Bronchial epithelial cell (primary cell): ENCODE results near the gene SF3B5. TPM values are rescaled to one million over a fixed set of nuclear protein-coding genes. Genes with fewer than 3 reads are reported as not detected.
"Not testable (repeated sequence)": the region's sequence is repeated elsewhere in the genome, so short reads cannot be mapped to it uniquely, and the experiment has no call there.

ENCODE experiments used
- DNase-seq: peaks from one replicate; pipeline ENCODE4 v3.0.0-alpha.2; 2010; ENCODE audit warnings: low read depth
- FAIRE-seq: peaks from 2 replicates; lab custom pipeline; 2011; peaks lifted over from hg19 to GRCh38; lab: Jason Lieb, UNC
- H3K27me3 ChIP-seq: 2 replicates; pipeline ENCODE4 v1.5.1; 2011; ENCODE audit warnings: low read length; ENCODE audit not compliant: control insufficient read depth, insufficient read depth
- H3K36me3 ChIP-seq: 2 replicates; pipeline ENCODE4 v1.5.1; 2011; ENCODE audit warnings: low read length; ENCODE audit not compliant: control insufficient read depth, insufficient read depth
- H3K4me3 ChIP-seq: 2 replicates; pipeline ENCODE4 v1.5.1; 2011; ENCODE audit warnings: mild to moderate bottlenecking, low read depth, low read length, control low read depth
- total RNA-seq: library from RNA; depleted of rRNA; stranded (reverse); fragments of >200 nt; gene quantifications from 2 replicates; pipeline ENCODE4 v1.2.1, GENCODE V29; 2014
- TF ChIP-seq, protein P1 (sequence below): IDR thresholded peaks from 2 replicates; pipeline ENCODE4 v1.5.1; 2011; ENCODE audit warnings: mild to moderate bottlenecking, moderate library complexity, low read length, control low read depth, inconsistent platforms; ENCODE audit not compliant: insufficient read depth, severe bottlenecking

Gene SF3B5
- total RNA-seq, 1 donor from 2014 or later = 113 TPM

DNA sequence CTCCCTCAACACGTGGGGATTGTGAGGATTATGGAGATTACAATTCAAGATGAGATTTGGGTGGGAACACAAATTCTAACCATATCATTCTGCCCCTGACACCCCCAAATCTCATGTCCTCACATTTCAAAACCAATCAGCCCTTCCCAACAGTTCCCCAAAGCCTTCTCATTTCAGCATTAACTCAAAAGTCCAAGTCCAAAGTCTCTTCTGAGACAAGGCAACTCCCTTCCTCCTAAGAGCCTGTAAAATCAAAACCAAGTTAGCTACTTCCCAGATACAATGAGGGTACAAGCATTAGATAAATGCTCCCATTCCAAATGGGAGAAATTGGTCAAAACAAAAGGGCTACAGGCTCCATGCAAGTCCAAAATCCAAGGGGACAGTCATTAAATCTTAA lies 47.7 kb downstream of the SF3B5 start:
- H3K27me3 ChIP-seq = no peaks in the 10 kb centered on the region
- no peak for DNase-seq
- H3K4me3 ChIP-seq = no peak overlapping the region
- TF ChIP-seq, protein P1, sequence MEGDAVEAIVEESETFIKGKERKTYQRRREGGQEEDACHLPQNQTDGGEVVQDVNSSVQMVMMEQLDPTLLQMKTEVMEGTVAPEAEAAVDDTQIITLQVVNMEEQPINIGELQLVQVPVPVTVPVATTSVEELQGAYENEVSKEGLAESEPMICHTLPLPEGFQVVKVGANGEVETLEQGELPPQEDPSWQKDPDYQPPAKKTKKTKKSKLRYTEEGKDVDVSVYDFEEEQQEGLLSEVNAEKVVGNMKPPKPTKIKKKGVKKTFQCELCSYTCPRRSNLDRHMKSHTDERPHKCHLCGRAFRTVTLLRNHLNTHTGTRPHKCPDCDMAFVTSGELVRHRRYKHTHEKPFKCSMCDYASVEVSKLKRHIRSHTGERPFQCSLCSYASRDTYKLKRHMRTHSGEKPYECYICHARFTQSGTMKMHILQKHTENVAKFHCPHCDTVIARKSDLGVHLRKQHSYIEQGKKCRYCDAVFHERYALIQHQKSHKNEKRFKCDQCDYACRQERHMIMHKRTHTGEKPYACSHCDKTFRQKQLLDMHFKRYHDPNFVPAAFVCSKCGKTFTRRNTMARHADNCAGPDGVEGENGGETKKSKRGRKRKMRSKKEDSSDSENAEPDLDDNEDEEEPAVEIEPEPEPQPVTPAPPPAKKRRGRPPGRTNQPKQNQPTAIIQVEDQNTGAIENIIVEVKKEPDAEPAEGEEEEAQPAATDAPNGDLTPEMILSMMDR = no peak
- FAIRE-seq = no peak
- no peaks in the 10 kb centered on the region for H3K36me3 ChIP-seq

DNA sequence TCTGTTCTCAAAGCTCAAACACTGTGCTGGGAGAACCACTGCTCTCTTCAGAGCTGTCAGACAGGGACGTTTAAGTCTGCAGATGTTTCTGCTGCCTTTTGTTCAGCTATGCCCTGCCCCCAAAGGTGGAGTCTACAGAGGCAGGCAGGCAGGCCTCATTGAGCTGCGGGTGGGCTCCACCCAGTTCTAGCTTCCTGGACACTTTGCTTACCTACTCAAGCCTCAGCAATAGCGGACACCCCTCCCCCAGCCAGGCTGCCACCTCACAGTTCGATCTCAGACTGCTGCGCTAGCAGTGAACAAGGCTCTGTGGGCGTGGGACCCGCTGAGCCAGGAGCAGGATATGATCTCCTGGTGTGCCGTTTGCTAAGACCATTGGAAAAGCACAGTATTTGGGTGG lies 48.7 kb downstream of the SF3B5 start:
- not testable (repeated sequence) for H3K36me3 ChIP-seq, H3K27me3 ChIP-seq, FAIRE-seq, H3K4me3 ChIP-seq, DNase-seq

DNA sequence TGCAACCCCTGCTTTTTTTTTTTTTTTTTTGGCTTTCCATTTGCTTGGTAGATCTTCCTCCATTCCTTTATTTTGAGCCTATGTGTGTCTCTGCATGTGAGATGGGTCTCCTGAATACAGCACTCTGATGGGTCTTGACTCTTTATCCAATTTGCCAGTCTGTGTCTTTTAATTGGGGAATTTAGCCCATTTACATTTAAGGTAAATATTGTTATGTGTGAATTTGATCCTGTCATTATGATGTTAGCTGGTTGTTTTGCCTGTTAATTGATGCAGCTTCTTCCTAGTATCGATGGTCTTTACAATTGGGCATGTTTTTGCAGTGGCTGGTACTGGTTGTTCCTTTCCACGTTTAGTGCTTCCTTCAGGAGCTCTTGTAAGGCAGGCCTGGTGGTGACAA lies 50.4 kb downstream of the SF3B5 start:
- not testable (repeated sequence) for FAIRE-seq, H3K27me3 ChIP-seq, DNase-seq, H3K4me3 ChIP-seq, H3K36me3 ChIP-seq

Other genes with a start within 250 kb of the SF3B5 start
- not detected in 2 replicates for gene ZC2HC1B, start 231.1 kb downstream of the SF3B5 start, total RNA-seq
- 2.4 and 4.4 TPM in 2 replicates for gene PLAGL1, start 87.3 kb downstream of the SF3B5 start, total RNA-seq
- gene STX11, start 54.9 kb upstream of the SF3B5 start, total RNA-seq = 0.26 and 0.51 TPM in 2 replicates
- 38.4 and 101 TPM in 2 replicates for gene UTRN, start 189.8 kb upstream of the SF3B5 start, total RNA-seq